Sigmoid colon (tissue), 4 donors: ENCODE results near the gene MACROD2.

Source experiments
- EP300 ChIP-seq, 4 donors: sonication (generic); formaldehyde crosslinking; IDR thresholded peaks; one replicate each; pipeline ENCODE4 v1.6.1; 2017; ENCODE audit warnings: antibody characterized with exemption in 4 of 4
- POLR2A ChIP-seq, 2 donors: fragments of 450-650 bp; IDR thresholded peaks; one replicate each; pipeline ENCODE4 v1.6.1; 2016; ENCODE audit warnings: antibody characterized with exemption in 2 of 2, mild to moderate bottlenecking in 2 of 2, moderate library complexity in 2 of 2
- POLR2AphosphoS5 ChIP-seq, 4 donors: sonication (generic); formaldehyde crosslinking; IDR thresholded peaks; one replicate each; pipeline ENCODE4 v1.6.1; 2017; ENCODE audit warnings: antibody characterized with exemption in 4 of 4
- TF ChIP-seq, protein P1 (sequence below), 4 experiments: fragments of 450-650 bp in 3 of 4; fragments of 200-600 bp in 1 of 4; IDR thresholded peaks; one replicate each; pipeline ENCODE4 v1.5.1; 2016 to 2019; ENCODE audit warnings: antibody characterized with exemption in 4 of 4, mild to moderate bottlenecking in 3 of 4, moderate library complexity in 2 of 4

DNA sequence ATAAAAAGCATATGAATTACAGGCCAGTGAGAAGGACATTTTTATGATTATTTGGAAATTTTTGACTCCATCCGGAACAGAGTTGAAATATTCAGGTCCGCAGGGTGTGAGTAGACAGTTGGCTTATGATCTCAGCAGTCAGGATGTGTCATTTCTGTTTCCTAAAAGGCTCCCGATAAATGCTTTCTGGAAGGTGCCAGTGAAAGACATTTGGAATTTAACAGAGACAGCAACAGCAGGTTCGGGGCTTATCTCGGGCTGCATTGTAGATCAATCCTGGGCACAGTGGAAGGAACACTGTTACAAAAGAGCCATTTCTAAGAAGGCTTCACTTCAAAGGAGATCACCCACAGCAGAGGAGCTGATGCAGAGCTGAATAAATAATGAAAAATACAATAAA is 1643.5 kb downstream of the MACROD2 start:
- TF ChIP-seq EP300 (IDR thresholded peaks at IDR 0.05) (no peak), POLR2A (IDR thresholded peaks at IDR 0.05) (no peak), POLR2AphosphoS5 (IDR thresholded peaks at IDR 0.05) (no peak)
- TF ChIP-seq, protein P1, sequence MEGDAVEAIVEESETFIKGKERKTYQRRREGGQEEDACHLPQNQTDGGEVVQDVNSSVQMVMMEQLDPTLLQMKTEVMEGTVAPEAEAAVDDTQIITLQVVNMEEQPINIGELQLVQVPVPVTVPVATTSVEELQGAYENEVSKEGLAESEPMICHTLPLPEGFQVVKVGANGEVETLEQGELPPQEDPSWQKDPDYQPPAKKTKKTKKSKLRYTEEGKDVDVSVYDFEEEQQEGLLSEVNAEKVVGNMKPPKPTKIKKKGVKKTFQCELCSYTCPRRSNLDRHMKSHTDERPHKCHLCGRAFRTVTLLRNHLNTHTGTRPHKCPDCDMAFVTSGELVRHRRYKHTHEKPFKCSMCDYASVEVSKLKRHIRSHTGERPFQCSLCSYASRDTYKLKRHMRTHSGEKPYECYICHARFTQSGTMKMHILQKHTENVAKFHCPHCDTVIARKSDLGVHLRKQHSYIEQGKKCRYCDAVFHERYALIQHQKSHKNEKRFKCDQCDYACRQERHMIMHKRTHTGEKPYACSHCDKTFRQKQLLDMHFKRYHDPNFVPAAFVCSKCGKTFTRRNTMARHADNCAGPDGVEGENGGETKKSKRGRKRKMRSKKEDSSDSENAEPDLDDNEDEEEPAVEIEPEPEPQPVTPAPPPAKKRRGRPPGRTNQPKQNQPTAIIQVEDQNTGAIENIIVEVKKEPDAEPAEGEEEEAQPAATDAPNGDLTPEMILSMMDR (IDR thresholded peaks at IDR 0.05) = no peak
